Caki2 (cell line): ENCODE measurements around the gene TBXT. TPM values are rescaled to one million over a fixed set of nuclear protein-coding genes. Genes with fewer than 3 reads are reported as not detected.
"Not testable (repeated sequence)": the region's sequence is repeated elsewhere in the genome, so short reads cannot be mapped to it uniquely, and the experiment has no call there.

Experiments
- DNase-seq: peaks from one replicate; pipeline ENCODE4 v3.0.0-alpha.2; 2015; ENCODE audit warnings: low read depth
- in situ Hi-C: cut with HindIII; loops from 2 replicates; pipeline ENCODE4 v1.10.0; 2016; ENCODE audit warnings: low sequenced_read_pairs, low pct_unique_long_range_greater_than_20kb, mixed read lengths
- total RNA-seq: library from RNA; depleted of rRNA; stranded (reverse); fragments of >200 nt; shearing (Covaris generic); gene quantifications from 2 replicates; pipeline ENCODE4 v1.2.3, GENCODE V29; 2014; ENCODE audit warnings: low replicate concordance; rRNA removed

Gene TBXT
- not detected in 2 replicates for total RNA-seq

DNA sequence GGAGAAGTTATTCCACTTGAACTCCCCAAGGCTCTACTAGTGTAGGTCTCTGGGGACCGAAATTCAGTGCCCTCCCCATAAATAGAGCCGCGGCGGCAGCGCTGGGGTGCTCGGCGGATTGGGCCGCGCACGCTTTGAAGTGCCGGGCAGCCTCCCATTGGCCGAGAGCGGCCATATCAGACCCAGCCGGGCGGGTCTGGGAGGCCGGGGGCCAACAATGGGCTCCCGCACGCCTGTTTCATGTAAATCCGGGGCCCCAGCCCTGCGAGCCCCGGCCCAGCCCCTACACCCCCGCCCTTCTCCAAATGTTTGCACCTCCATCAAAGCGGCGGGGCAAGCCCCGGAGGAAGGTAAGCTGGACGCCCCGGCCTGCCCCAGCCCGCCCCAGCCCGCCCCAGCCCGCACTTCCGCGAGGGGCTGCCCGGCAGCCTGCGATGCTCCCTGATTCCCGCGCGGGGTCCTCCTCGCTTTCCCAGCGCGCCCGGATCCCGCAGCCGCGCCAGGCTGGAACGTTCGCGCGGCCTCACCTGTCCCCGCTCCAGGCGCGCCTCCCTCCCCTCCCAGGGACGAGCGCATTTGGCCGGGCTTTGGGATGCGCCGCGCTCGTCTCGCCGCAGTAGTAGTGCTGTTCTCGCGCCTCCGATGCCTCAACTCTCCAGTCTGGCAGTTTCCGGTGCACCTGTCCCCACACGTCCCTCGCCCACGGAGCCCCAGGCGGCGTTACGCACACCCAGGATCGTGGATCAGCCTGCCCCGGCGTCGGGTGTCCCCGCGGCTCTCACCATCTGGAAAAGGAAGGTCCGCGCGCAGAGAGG lies at the start of gene TBXT:
TBXT (minus strand) TSS at position 51 of the 815 bp plus-strand sequence. CDS start 260 bp downstream, outside the sequence.
- in situ Hi-C loops = no loop called here
- DNase-seq = no peak

DNA sequence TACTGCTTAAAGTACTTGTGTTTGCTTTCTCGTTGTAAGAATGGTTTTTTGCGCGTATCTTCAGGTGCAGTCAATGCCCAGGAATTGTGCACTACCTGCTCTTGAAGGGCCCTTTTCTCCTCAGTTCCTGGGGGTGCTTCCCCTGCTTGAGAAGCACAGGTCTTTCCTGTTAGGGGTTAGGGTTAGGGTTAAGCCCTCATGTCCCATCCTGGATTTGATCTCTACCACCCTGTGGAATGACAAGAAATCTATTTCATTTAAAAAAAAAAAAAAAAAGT lies 39.6 kb upstream of the TBXT start:
- DNase-seq = no peak
- in situ Hi-C loops = no loop called here

- in situ Hi-C loops = no loop called here
- no peak for DNase-seq
Observed at GRCh38 chr6:166206510-166207283, 39.0 kb upstream of the TBXT start.

GRCh38 chr6:166206066-166206465 lies 38.4 kb upstream of the TBXT start:
- DNase-seq = no peak
- in situ Hi-C loops = no loop called here

GRCh38 chr6:166204852-166205650 lies 37.4 kb upstream of the TBXT start:
- in situ Hi-C loops = no loop called here
- no peak for DNase-seq

DNA sequence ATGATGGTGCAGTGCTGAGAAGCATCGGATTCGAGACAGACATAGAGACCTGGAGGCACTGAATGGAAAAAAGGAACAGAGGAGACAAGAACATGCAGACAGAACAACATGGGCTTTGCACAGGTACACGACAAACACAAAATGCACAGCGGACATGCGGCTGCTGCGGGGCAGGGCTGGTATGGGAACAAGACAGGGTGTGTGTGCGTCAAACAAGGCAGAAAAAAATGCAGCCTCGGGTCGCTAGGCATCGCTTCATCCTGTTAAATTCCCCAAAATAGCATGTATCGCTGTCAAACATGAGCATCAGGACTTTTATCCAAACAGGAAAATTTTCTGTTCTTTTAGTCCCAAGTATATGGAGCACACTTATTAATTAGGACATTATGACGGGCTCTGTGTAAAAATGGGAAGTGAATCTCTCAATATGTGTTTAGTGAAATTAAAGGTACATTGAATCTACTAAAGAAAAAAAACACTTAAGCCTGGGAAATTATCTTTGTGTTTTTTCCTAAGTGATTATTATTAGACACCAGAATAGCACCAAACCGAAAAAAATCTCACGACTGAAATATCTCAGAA lies 36.1 kb upstream of the TBXT start:
- in situ Hi-C loops = no loop called here
- no peak for DNase-seq

GRCh38 chr6:166203003-166203640 lies 35.5 kb upstream of the TBXT start:
- in situ Hi-C loops = no loop called here
- no peak for DNase-seq

DNA sequence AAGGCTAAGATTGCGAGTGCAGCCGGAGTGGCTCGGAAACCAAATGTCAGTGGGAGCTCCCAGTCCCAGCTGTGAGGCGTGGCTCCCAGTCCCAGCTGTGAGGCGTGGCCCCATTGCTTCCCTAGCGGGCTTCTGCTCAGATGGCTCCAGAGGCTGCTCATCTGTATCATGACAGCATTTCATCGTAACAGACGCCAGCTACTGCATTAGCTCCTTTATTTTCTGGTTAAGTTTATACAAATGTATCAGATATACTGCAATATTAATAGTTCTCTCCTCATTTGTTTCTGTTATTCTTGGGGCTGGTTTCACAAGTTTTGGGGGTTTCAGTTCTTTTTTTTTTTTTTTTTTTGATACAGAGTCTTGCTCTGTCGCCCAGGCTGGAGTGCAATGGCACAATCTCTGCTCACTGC lies 34.7 kb upstream of the TBXT start:
- in situ Hi-C loops = no loop called here

DNA sequence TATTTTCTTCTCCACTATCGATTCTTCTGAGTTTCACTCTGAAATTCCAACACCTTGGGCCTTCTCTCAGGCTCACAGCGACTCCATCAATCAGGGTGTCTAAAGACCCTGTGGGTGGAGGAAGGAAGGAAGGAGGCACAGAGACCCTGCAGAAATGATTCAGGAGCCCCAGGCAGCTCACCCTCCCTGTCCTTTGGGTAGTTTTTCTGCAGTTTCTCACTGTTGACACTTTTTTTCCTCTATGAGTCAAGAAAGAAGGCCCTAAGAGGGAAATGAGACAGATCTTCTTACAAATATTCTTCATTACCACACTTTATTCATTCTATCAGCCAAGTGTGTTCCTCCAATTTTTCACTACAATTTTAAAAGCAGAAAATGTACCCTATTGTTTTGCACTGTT lies 34.2 kb upstream of the TBXT start:
- in situ Hi-C loops = no loop called here
- DNase-seq = no peak

More for the DNA sequence above, 34.7 kb upstream of the TBXT start:
- no peak for DNase-seq

DNA sequence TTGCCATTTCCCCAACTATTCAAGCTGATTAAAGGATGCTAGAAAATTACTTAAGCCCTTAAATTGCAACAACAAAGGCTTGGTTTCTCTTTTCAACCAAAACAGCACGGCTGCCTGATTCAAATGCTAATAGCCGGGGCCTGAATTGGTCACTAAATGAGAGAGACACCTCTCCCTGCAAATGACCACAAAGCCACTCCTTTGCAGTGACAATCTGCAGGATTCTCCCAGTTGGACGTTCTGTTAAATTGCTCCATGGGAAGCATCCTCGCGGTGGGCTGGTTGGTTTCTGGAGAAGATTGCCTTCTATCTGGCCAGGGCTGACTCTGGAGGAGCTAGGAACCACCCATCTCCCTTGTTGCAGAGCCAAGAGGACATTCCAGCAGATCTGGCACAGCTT lies 29.7 kb upstream of the TBXT start:
- in situ Hi-C loops = no loop called here
- DNase-seq = no peak

GRCh38 chr6:166195860-166196238 lies 28.2 kb upstream of the TBXT start:
- in situ Hi-C loops = no loop called here
- DNase-seq = no peak

DNA sequence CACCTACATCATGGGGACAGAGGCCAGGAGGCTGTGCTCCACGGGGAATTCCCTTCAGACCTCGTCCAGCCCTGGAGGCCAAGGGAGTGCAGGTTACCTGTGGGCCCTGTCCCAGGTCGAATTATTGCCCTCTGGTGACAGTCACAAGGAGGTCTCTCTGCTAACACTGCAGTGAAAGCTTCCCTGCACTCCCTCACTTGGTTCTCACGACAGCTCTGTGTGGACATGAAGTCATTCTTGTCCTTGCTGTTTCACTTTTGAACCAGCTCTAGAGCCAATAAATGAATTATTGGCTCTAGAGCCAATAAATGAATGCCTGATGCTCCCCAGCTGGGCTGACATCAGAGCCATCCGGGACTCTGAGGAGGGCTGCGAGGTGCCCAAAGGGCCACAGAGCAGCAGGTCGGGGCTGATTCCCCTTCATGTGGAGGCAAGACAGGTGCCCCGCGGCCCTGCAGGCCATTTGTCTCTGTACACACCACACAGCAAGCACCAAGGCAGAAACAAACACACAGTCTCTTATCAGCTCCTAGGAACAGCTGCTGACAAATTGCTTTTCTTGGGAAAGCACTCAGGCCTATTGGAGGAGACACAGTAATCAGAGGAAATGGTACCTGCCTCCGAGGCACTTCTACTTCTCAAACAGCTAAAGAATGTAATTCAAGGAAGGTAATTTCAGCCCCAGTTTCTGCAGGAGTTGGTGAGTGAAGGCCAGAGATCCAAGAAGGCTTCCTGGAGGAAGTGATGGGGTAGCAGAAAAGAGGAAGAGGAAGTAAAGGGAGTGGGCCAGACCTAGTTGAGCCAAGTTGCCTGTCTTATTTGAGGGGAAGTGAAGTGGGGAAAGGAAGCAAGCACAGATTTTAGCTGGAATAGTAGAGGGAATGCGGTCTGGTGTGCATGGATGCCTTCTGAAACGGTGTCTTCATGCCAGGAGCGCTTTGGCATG lies 27.5 kb upstream of the TBXT start:
- DNase-seq = no peak
- in situ Hi-C loops = no loop called here

DNA sequence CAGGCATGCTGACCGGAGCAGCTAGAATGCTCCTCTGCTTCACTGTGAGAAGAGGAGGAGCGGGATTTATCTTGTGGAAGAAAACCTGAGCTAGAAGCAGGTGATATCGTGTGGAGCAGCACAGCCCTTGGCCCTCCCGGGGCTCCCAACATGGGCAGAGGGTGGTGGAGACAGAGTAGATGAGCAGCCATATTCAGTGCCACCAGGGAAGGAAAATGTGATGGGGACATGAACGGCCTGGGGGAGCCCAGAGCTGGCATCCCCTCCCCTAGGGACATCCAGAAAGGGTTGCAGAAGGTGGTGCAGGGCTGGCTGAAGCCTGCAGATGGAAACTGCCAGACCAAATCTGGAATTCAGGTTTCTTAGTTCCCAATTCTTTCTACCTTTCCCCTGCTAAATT lies 24.9 kb upstream of the TBXT start:
- in situ Hi-C loops = no loop called here
- DNase-seq = no peak

GRCh38 chr6:166192136-166192535 lies 24.5 kb upstream of the TBXT start:
- DNase-seq = no peak
- in situ Hi-C loops = no loop called here

- in situ Hi-C loops = no loop called here
Observed at GRCh38 chr6:166179704-166180103, 12.1 kb upstream of the TBXT start.

GRCh38 chr6:166176106-166176505 lies 8.5 kb upstream of the TBXT start:
- in situ Hi-C loops = no loop called here
- DNase-seq = no peak

More at GRCh38 chr6:166179704-166180103, 12.1 kb upstream of the TBXT start:
- DNase-seq = no peak

GRCh38 chr6:166175093-166175492 lies 7.4 kb upstream of the TBXT start:
- in situ Hi-C loops, DNase-seq: not testable (repeated sequence)
